IPS DF 6.9 (cell line): ENCODE measurements around the gene QRICH2.
"Not testable (repeated sequence)": the region's sequence is repeated elsewhere in the genome, so short reads cannot be mapped to it uniquely, and the experiment has no call there.

Experiments
- DNase-seq: peaks from one replicate; pipeline ENCODE4 v3.0.0-alpha.2; 2013; ENCODE audit warnings: low read depth, low spot score
- H3K27ac ChIP-seq: one replicate; pipeline ENCODE4 v1.5.1; 2013; ENCODE audit warnings: low read length, control low read depth
- H3K27me3 ChIP-seq: 2 replicates; pipeline ENCODE4 v1.6.1; 2013; ENCODE audit warnings: mild to moderate bottlenecking, low read length; ENCODE audit not compliant: control insufficient read depth, insufficient read depth
- H3K36me3 ChIP-seq: 2 replicates; pipeline ENCODE4 v1.6.1; 2013; ENCODE audit warnings: low read length; ENCODE audit not compliant: control insufficient read depth, insufficient read depth
- H3K4me1 ChIP-seq: 2 replicates; pipeline ENCODE4 v1.6.1; 2013; ENCODE audit warnings: low read length; ENCODE audit not compliant: control insufficient read depth, insufficient read depth
- H3K4me3 ChIP-seq: 2 replicates; pipeline ENCODE4 v1.5.1; 2013; ENCODE audit warnings: mild to moderate bottlenecking, low read length
- H3K9me3 ChIP-seq: 2 replicates; pipeline ENCODE4 v1.6.1; 2013; ENCODE audit warnings: low read length, inconsistent platforms; ENCODE audit not compliant: control insufficient read depth, insufficient read depth
- WGBS: extraction: QIAGEN DNeasy Blood & Tissue Kit; methylation state at CpG from one replicate; pipeline ENCODE4 v1.1.7; 2013; ENCODE audit warnings: mixed read lengths, missing lambda C conversion rate; ENCODE audit not compliant: insufficient read length, insufficient coverage; 5-methylcytosine and 5-hydroxymethylcytosine counted together

QRICH2 gene

DNA sequence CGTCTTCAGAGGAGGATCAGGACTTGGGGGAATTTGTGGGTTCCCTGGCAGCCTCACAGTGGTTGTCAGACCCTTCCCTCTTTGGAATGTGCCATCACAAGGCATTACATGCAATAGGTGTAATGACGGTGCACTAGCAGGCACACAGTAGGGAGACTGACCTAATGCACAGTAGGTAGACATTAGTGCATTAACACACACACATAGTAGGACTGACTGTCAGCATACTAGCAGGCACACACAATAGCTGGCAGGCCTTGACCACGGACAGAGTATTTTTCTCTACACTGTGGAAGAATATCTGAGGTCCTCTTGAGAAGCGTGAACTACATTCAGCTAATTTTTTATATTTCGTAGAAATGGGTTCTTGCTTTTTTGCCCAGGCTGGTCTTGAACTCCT is 53.8 kb downstream of the QRICH2 start:
- no peaks in the 10 kb centered on the region for H3K9me3 ChIP-seq
- no peaks in the 10 kb centered on the region; the same call in 1 of the 2 replicates for H3K4me1 ChIP-seq
- H3K4me3 ChIP-seq, result no peak overlapping the region
- H3K27me3 ChIP-seq, result no peaks in the 10 kb centered on the region
- WGBS, result no CpG with 5 or more reads among the region's 5 CpGs
- H3K27ac ChIP-seq, result no peak overlapping the region
- no peak for DNase-seq
- H3K36me3 ChIP-seq, result no peaks in the 10 kb centered on the region

DNA sequence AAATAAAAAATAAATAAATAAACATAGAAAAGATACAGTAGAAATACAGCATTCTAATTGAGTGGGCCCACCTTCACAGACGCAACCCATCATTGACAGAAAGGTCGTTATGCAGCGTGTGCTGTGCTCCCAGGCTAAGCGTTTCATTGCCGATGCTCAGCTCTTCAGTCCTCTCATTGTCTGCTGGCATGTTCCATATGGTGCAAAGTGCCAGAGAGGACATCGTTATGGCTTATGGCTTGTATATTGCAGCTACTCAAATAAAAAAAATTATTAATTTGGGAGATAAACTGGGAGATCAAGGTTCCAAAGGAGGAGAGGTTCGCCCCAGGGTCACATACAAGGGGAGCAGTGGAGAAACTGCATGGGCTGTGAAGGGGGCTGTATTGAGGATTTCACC is 54.2 kb downstream of the QRICH2 start:
- Histone ChIP-seq H3K4me1 (no peaks in the 10 kb centered on the region; the same call in 1 of the 2 replicates), H3K27me3 (no peaks in the 10 kb centered on the region), H3K4me3 (no peak overlapping the region), H3K27ac (no peak overlapping the region), H3K36me3 (no peaks in the 10 kb centered on the region), H3K9me3 (no peaks in the 10 kb centered on the region)
- WGBS, result no CpG with 5 or more reads among the region's 7 CpGs
- no peak for DNase-seq

- no CpG with 5 or more reads among the region's 23 CpGs for WGBS
- H3K9me3 ChIP-seq, H3K36me3 ChIP-seq, H3K4me3 ChIP-seq, H3K4me1 ChIP-seq, H3K27me3 ChIP-seq, H3K27ac ChIP-seq, DNase-seq: not testable (repeated sequence)
Observed at GRCh38 chr17:76252967-76253766, 54.9 kb downstream of the QRICH2 start.

- H3K4me3 ChIP-seq, result no peak overlapping the region
- H3K27me3 ChIP-seq, result no peaks in the 10 kb centered on the region
- no peaks in the 10 kb centered on the region for H3K9me3 ChIP-seq
- DNase-seq, result no peak
- no CpG with 5 or more reads among the region's 11 CpGs for WGBS
- no peaks in the 10 kb centered on the region for H3K36me3 ChIP-seq
- H3K4me1 ChIP-seq, result no peaks in the 10 kb centered on the region
- no peak overlapping the region for H3K27ac ChIP-seq
Observed at GRCh38 chr17:76252040-76252954, 55.8 kb downstream of the QRICH2 start.

GRCh38 chr17:76251478-76252039 is 56.5 kb downstream of the QRICH2 start:
- no peak for DNase-seq
- no CpG with 5 or more reads among the region's 8 CpGs for WGBS
- Histone ChIP-seq H3K4me3 (no peak overlapping the region), H3K36me3 (no peaks in the 10 kb centered on the region), H3K27me3 (no peaks in the 10 kb centered on the region), H3K4me1 (no peaks in the 10 kb centered on the region), H3K27ac (no peak overlapping the region), H3K9me3 (no peaks in the 10 kb centered on the region)

- Histone ChIP-seq H3K27ac (no peak overlapping the region), H3K27me3 (no peaks in the 10 kb centered on the region), H3K4me3 (no peak overlapping the region), H3K36me3 (no peaks in the 10 kb centered on the region), H3K4me1 (no peaks in the 10 kb centered on the region), H3K9me3 (no peaks in the 10 kb centered on the region)
- DNase-seq, result no peak
- no CpG with 5 or more reads among the region's 6 CpGs for WGBS
Observed at GRCh38 chr17:76250141-76250540, 57.9 kb downstream of the QRICH2 start.

GRCh38 chr17:76248013-76248782 is 59.9 kb downstream of the QRICH2 start:
- no peaks in the 10 kb centered on the region for H3K9me3 ChIP-seq
- H3K27ac ChIP-seq, result no peak overlapping the region
- no peaks in the 10 kb centered on the region for H3K36me3 ChIP-seq
- no peaks in the 10 kb centered on the region for H3K27me3 ChIP-seq
- H3K4me1 ChIP-seq, result no peaks in the 10 kb centered on the region; the same call in 1 of the 2 replicates
- WGBS, result no CpG with 5 or more reads among the region's 11 CpGs
- no peak for DNase-seq
- no peak overlapping the region for H3K4me3 ChIP-seq

DNA sequence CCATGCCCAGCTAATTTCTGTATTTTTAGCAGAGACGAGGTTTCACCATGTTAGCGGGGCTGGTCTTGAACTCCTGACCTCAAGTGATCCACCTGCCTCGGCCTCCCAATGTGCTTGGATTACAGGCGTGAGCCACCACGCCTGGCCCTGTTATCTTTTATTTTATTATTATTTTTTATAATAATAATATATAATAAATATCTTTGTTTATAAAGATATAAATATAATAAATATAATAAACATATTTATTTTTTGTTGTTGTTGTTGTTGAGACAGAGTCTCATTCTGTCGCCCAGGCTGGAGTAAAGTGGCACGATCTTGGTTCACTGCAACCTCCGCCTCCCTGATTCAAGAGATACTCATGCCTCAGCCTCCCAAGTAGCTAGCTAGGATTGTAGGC is 60.8 kb downstream of the QRICH2 start:
- H3K27ac ChIP-seq, result no peak overlapping the region
- no CpG with 5 or more reads among the region's 8 CpGs for WGBS

GRCh38 chr17:76246080-76247066 is 61.7 kb downstream of the QRICH2 start:
- no peaks in the 10 kb centered on the region for H3K9me3 ChIP-seq
- no peaks in the 10 kb centered on the region for H3K36me3 ChIP-seq
- H3K27me3 ChIP-seq, result no peaks in the 10 kb centered on the region; the same call in 1 of the 2 replicates
- H3K4me1 ChIP-seq, result no peaks in the 10 kb centered on the region; the same call in 1 of the 2 replicates
- no peak for DNase-seq
- no peak overlapping the region for H3K27ac ChIP-seq
- no peak overlapping the region for H3K4me3 ChIP-seq
- no CpG with 5 or more reads among the region's 7 CpGs for WGBS

More for the DNA sequence above, 60.8 kb downstream of the QRICH2 start:
- DNase-seq, result no peak
- Histone ChIP-seq H3K4me1 (no peaks in the 10 kb centered on the region; the same call in 1 of the 2 replicates), H3K4me3 (no peak overlapping the region), H3K36me3 (no peaks in the 10 kb centered on the region), H3K9me3 (no peaks in the 10 kb centered on the region), H3K27me3 (no peaks in the 10 kb centered on the region; the same call in 1 of the 2 replicates)
